Germinal center (tissue), 1 donor: Measurements from ENCODE around the gene EPS8.

Source experiments
- DNase-seq: peaks from one replicate; pipeline ENCODE4 v3.0.0; 2012; ENCODE audit warnings: mixed read lengths, low spot score

The EPS8 gene

DNA sequence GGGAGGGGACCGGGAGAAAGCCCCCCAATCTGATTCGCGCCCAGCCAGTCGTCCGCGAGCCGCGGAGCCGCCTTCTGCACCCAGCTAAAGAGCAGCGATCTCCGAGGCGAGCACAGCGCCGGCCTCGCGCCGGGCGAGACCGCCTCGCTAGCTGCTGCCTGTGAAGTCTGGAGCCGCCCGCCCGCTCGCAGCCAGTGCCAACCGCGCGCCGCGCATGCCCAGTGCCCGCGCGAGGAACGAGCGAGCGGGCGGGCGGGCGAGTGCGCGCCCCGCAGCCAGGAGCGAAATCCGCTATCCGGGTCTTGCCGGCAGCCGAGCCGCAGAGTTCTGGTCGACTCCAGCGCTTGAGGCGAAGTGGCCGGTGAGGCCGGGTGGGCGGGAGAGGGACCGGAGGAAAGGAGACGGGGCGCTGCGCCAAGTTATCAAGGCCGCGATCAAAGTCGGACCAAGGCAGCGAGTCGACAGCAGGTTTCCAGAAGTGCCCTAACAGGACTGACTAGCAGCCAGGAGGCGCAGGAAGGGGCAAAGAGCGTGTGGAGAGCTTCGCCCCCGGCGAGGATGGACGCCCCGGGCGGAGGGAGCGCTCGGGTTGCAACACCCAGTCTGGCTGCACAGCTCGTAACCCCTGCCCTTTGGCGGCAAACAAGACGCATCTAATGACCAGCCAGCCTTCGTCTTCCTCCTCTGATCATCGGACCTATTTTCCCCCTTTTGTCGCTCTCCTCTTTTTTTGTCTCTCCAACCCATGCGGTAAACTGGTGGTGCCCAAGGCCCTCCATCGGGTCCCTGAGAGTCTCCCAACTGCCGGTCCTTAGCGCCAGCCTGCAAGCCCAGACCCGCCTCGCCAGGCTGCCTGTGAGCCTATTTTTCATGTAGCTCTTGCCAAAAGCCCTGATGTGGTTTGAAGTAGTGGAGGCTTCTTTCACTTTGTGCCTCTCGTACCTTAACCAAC, at the start of gene EPS8:
Gene EPS8, minus strand, starts transcription at position 169 of the 952 bp plus-strand sequence. CDS start 106,437 bp downstream, outside the sequence.
- peak; percentile 93 for DNase-seq

DNA sequence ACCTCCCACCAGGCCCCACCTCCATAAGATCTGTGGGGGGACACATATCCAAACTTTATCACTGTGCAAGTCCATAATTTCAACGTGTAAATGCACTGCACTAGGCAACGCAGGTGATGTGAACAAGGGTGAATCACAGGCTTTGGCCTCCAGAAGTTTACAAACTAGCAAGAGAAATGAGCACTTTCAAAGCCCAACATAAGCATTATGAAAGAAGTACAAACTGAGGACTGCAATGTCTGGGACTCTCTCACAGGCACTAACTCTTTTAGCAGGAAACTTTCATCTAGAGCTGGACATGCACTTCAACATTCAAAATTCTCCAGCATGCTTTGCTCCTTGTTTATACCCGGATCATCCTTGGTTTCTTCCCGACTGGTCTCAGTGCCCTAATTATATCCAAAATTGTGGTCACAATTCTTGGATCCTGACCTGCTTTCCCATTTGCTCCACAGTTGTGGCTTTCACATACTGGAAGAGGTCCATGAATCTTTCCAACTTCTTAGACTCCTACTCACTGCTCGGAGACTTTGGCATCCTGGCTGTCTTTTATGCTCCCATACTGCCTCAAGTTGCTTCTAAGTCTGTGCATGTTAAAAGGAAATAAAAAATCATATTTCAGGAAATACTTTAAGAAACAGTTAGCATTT, 48.1 kb upstream of the EPS8 start:
- no peak for DNase-seq

DNA sequence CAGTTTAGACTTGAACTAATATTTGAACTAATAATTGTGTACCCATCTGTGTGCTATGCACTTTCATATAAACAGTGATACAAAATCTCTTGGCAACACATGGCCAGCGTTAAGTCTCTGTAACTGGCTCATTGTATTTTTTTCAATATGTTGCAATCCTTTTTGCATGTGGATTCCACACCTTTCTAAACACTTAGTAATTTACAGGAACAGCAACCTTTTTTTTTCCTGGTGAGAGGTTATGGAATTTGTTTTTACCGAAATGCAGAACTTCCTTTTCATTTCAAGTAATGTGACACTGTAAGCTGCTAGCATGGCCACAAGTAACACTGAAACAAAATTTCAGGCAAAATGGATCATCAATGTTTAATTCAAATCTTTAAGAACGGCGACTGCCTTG, 45.4 kb upstream of the EPS8 start:
- DNase-seq, result no peak

DNA sequence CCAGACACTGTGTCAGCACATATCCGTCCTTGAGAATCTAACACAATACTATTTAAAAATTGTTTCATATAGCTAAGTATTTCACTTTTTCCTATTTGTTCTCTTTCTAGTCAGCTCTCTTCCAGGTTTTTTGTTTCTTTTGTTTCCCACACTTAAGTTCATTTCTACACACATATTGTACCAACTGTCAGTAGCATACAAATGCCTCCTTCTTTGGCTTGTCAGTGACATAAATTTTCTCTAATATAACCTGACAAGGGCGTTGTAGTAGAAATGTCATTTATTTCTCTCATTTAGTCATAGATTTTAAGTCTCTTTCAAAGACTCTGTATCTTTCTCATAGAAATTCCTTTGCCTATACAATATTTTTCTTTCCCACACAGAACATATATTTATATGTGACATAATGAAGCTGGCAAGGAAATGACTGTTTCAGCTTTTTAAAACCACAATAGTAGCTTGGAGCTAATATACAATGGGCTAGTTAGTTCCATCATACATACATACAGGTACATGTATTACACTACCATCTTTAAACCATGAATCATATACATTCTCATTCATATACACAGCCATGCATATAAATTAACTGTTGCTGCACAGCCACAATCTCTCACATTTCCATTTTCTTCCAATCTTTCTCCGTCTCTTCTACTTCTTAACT, 42.3 kb upstream of the EPS8 start:
- DNase-seq, result no peak

DNA sequence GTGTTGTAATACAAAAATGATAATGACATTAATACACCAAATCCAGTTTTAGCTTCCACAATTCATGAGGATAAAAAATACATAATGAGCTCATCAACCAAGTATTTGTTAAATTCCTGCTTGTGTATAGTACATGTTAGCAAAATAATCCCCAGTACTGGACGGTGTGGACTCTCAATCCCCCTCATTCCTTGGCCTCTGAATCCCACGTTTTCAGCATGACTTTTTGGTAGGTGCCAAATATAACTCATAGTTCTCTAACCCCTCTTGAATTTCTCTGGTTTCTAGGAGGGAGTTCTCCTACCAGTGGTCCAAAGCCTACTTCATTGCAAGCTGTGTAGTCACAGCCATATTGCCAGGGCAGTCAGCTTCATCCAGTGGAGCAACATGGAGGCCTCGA, 41.4 kb upstream of the EPS8 start:
- no peak for DNase-seq

DNA sequence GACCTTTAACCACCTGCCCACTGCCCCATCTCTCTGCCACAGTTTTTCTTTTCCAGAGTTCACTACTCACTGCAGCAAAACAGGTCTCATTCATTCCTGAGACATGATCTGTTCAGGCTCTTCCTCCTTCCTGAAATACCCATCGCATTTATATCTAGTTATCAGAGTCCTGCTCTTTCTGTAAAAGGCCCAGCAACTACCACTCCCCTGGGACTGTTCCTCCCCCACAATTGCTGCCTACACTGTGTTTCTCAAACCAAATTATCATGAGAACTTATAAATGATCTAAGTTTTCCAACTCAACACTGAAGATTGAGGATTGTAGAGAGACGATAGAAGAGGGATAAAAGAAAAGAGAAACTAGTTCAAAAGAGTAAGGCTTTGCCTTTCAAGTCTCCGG, 40.8 kb upstream of the EPS8 start:
- DNase-seq, result no peak

DNA sequence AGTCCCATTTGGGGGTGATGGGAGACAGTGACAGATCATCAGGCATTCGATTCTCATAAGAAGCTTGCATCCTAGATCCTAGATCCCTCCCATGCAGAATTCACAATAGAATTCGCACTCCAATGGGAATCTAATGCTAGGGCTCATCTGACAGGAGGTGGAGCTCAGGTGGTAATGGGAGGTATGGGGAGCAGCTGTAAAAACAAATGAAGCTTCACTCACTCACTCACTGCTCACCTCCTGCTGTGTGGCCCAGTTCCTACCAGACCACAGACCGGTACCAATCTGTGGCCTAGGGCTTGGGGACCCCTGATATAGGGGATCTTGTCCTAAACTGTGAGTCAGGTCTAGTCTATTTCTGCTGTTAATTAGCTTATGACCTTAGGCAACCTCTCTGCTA, 40.1 kb upstream of the EPS8 start:
- DNase-seq, result no peak

DNA sequence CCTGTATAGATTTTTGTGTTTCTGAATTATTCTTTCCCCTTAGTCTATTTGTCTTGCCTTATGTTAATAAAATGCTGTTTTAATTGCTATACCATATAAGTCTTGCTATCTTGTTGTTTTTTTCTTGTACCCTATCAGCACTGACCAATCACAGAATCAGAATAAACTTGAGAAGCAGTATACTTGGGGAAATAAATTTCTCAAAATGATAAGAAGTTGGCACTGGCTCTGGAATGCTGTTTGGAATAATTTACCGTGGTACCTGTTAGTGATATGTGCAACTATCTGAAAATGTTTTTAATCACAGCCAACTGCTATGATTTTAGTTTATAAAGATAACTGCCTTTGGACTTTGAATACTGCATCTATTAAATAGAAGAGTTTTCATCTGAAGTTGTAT, 37.9 kb upstream of the EPS8 start:
- DNase-seq, result no peak

DNA sequence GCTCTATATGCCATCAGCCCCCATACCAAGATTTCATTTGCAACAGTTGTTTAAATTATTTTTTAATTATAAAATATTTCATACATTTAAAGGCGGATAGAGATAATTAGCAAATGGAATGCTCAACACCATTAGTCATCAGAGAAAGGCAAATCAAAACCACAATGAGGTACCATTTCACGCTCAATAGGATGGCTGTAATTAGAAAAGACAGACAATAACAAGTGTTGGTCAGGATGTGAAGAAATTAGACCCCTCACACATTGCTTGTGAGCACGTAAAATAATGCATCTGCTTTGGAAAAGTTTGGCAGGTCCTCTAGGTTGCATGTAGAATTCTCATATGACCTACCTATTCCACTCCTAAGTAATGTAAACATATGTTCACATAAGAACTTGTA, 35.3 kb upstream of the EPS8 start:
- no peak for DNase-seq

DNA sequence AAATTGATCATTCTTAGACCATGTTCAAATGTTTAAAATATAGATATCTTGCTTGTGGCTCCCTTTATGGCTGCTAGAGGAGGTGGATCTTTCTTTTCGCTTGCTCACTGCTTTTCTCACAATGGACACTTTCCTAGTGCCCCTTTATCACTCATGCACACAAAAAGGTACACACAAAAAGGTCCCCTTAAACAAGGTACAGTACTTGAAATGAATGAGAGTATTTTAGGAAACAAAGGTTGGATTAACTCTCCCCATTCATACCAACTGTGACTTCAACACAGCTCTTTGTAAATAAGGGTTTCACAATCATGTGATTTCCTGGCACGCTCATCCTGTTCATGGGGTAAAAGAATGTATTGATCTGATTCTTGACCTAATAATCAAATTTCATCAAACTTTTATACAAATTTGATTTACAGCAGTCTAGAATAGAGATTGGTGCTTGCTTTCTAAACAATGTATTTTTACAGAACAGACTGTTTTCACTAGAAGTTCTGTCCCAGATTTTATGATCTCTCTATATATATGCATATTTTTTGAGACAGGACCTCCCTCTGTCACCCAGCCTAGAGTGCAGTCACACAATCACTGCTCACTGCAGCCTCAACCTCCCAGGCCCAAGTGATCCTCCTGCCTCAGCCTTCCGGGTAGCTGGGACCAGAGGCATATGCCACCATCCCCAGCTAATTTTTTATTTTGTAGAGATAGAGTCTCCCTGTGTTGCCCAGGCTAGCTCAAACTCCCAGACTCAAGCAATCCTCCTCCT, 34.4 kb upstream of the EPS8 start:
- DNase-seq, result no peak

DNA sequence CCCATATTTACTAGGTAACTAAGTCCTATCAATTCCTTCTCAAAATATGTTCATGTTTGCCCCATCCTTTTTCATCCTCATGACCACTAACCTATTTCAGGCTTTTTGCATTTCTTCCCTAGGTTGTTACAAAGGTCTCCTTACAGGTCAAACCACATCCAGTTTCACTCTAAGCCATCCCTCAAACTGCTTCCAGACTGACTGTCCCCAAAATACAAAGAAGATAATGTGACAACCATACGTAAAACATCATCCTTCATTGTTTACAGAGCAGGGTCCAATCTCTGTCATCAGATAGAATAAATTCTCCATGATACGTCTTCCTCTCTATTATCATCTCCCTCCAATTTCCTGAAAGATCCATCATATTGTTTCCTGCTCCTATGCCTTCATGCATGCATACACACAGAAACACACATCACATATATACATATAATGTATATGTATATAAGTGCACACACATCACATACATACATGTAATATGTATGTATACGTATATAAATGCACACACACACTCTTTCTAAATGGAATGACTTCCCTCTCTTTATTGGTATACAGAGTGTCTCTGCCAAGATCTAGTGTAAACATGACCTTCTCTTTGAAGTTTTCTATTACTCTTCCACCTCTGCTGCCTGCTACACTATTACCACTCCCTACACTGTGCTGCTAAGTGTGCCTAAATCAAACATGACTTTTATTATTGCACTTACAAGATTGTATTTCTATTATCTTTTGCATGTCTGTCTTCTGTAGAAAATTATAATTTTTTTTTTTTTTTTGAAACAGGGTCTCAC, 30.7 kb upstream of the EPS8 start:
- DNase-seq, result no peak

DNA sequence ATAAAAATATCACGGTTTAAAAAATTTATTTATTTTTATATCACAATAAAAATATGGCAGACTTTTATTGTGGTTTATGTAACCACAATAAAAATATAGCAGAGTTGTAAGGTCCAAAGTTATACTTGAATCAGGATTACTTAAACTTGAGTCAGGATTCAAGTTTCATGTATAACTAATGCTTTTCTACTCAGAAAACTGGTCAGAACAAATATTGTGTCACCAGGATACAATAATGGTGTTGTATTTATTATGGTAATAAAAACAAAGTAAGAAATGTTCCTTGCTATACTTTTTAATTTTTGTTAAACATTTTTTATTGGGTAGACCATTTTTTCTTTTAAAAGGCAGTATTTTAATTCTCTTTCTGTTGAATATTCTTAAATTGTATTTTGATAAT, 29.2 kb upstream of the EPS8 start:
- no peak for DNase-seq

DNA sequence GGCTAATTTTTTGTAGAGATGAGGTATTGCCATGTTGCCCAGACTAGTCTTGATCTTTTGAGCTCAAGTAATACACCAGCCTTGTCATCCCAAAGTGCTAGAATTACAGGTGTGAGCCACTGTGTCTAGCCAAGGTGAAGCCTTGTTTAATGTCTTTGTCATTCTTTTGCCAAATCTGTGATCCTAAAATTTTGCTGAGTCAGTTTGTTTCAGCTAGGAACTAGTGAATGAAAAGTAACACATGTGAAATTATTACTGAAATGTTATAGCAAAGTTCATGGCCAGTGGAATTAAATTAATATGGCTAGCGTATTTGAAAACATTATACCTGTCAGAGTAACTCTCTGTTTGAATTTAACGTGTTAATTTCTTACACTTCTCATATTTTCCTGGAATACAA, 26.5 kb upstream of the EPS8 start:
- no peak for DNase-seq

DNA sequence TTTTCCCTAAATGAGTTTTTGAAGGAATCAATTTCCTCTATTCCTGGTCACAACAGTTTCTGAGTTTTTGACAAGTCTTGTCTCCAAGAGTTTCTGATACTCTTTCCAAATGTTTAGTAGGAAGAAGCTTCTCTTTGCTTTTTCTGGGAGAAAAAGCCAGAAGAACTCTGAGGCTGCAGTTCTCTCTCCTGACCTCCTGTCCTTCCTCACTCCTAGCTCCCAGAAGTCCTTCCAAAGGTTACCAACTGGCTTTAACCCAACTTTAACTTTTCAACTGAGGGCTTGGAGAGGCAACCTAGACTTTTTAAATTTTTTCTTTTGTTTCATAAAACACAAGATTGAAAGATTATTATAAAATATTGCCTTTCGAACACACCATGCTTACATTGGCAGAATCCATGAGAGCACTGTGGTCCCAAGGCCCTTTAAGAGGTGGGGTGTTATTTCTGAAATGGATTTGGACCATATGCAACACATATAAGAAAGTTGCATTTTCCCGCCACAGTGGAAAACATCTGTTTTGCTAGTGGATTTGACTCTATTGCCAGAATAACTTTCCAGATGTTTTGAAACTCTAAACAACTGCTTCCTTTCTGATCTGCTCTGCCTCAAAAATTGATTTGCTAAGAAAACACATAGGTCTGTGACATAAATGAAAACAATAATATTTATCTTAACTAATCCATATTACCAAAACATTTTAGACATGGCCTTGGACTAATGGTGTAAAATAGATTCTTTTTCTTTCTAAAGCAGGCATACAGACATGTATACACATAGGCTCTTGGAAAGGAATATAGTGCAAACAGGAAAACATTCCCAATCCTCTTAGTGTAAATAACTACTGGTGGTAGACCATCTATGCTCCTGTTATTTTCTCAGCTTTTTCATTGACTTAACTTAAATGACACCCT, 22.3 kb upstream of the EPS8 start:
- DNase-seq, result no peak

DNA sequence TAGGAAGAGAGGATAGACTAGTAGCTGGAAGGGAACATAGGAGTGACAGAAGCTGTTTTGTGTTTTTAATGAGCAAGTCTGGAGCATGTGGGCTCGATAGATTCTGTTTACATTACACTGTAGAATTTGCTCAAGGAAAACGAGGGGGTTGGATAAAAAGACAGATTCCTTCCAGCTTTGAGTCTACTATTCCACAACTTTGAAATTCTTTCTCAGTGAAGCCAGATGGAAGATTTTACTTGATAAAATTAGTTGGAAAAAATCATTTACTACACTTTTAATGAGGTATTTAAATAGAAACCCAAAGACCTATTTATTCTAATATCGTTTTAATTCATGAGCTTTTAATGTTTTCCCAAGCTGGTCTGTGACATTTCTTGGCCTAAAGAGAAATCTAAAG, 19.5 kb upstream of the EPS8 start:
- no peak for DNase-seq

DNA sequence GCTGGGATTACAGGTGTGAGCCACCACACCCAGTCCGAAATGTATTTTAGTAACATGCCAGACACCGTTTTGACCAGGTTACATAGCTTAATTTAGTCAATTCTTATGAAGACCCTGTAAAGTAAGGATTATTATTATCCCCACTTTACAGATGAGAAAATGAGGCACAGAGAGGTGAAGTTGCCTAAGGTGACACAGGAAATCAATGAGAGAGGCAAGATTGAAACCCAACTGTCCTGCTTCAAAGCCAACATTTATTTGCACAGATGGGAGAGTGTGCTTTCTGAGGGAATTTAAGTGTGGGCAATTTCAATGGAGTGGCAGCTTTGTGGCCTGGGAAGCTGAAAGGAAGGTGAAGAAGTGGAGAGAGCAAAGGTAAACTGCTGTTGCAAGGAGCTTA, 19.1 kb upstream of the EPS8 start:
- no peak for DNase-seq

DNA sequence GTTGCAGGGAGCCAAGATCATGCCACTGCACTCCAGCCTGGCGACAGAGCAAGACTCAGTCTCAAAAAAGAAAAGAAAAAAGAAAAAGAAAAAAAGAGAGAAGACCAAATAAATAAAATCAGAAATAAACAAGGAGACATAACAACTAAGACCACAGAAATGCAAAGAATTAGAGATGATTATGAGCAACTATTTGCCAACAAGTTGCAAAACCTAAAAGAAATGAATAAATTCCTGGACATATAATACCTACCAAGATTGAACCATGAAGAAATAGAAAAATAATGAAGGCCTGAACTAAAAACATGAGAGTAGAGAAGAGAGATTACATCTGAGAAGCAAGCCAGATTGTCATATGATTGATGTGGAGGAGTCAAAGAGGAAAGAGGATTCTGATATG, 17.6 kb upstream of the EPS8 start:
- no peak for DNase-seq

DNA sequence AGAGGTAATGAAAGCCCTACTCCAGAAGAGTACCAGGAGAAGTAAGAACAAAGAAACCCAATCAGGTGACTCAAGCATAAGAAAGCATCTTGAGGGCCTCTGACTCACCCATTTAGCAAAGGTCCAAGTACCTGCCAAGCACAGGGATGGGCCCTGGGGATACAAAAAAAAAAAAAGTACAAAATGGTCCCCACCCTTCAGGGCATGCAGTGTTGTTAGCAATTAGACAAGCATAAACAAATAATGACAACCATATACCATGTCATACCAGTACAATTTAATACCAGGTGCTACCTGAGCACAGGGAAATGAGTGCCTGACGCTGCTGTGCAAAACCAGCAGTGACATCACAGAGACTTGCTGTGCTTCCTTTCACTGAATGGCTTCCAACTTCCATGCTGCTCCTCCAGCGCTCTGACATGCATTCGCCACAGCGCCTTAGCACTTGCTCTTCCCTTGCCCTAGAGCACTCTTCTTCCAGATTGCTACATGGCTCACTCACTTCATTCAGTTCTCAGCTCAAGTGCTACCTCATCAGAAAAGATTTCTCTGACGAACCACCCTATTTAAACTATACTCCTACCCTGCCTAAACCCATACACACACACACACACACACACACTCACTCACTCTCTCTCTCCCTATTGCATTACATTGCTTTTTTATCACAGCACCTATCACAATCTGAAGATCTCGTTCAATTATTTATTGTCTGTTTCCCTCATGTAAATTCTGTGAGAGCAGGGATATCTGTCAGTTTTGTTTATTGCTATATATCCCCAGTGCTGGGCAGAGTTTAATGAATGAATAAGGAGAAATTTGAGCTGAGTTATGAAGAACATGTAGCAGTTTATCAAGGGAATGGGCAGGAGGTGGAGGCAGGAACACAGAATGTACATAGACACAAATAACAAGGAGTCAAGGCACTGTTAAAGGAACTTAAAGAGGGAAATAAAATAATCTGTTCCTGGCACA, 12.9 kb upstream of the EPS8 start:
- DNase-seq, result no peak

DNA sequence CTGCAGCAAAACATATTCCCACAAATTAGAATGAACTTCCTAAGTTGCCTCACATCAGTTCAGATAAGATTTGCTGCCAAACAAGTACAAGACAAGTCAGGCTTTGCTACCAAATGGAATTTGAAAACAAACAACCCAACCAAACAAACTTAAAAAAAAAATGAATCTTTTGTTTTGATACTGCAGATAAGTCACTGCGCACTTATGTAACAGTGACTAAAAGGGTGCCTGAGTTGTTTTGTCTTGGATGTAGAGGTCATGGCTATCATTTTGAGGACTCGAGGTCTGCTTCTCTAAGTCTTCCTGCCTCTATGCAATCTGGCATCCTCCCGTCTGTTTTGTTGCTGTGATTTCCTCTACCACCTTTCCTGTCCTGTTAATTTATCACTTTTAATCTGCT, 11.1 kb upstream of the EPS8 start:
- DNase-seq, result no peak
